ENCODE measurements around the gene CYYR1.

The CYYR1 gene

DNA sequence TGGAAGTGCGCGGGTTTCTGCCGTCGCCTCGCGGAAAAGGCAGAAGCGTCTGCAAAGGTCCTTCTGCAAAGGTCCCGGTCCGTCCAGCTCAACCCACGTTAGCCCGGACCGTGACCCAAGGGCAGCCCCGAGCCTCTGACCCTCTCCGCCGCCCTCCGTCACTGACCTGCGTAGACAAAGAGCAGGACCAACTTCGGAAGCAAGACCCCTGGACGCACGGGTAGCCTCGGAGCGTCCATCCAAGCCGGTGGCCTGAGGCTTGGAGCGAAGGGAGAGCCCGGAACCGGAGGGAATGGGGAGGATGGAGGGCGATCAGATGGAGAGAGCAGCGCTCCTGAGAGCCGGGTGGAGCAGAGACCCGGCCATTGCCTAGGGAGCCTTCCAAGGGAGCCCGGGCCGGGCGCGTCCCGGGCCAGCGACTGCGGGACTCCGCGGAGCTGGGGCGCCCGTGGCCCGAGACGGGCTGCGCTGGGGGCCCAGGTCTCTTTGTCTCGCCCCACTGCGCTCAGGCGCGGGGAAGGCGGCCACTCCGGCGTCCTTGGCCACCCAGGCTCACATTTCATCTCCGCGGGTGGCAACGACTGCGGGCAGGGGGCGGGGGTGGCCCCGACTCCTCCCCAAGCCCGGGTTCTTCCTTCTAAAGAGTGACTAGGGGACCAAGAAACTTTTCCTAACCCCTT lies at the start of gene CYYR1:
Gene CYYR1 (minus strand): TSS at position 585 of the 680 bp plus-strand sequence. CDS start 346 bp downstream, at position 239.
- no peak for DNase-seq (ENCODE audit: low spot score)

DNA sequence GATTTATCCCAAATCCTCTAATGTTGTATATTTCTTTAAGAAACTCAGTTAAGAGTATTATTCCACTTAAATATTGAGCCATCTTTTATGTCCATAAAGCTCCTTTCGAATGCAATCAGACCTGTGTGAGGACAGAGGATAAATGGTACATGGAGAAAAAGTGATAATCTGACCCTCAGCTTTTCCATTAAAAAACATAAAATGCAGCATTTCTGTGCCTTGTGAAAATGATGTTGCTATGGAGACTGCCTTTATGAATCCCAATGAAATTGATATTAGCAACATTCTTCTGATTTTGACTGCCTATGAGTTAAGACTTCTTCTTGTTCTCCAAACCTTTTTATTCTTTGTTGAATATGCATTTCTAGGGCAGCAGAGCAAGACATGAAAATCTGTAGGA lies 44.1 kb upstream of the CYYR1 start:
- DNase-seq (ENCODE audit: low spot score): no peak

DNA sequence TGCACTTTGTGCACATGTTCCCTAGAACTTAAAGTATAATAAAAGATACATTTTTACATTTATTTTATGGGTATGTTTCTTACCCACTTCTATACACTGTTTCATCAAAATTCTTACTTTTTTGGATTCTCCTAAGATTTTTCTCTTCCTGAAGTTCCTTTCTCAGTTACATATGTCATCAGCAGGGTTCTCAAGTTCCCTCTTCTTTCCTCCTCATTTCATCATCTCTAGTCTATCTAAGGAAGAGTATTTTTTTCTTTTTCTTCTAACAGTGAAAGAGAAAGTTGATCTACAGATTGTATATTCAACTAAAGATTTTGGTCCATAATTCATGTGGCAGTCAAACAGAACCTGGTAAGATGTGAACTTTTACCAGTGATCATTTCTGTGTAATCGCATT lies 41.2 kb upstream of the CYYR1 start:
- no peak for DNase-seq (ENCODE audit: low spot score)

DNA sequence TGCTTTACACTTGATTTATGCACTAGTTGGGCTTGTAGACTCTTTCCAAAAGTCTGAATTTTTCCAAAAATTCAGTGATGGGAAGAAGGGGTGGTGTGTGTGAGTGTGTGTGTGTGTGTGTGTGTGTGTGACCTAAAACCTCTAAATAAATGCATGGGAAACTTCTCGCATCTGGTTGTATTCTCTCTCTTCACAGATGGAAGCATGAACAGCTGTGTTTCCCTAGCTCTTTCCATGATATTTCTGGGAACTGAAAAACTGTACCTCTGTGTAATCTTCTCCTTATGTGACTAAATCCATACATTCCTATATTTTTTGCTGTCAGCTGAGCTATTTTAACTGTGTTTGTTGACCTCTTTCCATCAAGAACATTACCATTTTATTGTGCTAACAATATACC lies 26.2 kb upstream of the CYYR1 start:
- DNase-seq (ENCODE audit: low spot score): no peak

DNA sequence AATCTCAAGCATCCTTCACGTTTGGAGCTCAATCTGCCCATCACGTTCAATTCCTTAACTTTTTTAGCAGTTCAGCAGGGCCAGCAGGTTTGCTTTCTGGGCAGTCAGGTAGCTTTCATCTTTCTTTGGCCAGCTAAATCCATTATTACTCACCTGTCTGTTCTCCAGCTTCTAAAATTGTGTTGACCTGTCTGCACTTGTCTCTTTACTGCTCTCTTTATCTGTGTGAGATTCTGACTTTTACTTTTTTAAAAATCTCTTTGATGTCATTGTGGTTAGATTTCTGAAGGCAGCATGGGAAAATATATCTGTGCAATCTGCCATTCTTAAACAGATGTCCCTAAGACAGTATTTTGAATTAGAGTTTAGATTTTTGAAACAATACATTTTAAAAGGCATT lies 24.9 kb upstream of the CYYR1 start:
- no peak for DNase-seq (ENCODE audit: low spot score)

DNA sequence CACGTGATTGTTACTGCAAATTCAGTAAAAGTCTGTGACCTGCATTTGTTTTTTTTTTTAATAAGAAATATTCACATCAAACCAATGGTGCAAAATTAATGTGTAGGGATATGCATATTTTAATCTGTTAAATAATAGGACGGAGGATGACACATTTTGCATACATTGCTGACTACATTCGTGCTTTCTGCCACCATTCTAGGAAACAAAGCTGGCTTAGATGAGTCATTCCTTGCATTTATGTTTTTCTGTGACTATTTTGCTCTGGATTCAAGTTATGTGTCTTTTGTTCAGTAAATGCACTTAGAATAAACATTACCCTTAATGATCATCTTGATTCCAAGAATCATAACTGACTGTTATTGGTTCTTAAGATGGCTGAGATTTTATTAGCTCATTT lies 23.9 kb upstream of the CYYR1 start:
- DNase-seq (ENCODE audit: low spot score): no peak

DNA sequence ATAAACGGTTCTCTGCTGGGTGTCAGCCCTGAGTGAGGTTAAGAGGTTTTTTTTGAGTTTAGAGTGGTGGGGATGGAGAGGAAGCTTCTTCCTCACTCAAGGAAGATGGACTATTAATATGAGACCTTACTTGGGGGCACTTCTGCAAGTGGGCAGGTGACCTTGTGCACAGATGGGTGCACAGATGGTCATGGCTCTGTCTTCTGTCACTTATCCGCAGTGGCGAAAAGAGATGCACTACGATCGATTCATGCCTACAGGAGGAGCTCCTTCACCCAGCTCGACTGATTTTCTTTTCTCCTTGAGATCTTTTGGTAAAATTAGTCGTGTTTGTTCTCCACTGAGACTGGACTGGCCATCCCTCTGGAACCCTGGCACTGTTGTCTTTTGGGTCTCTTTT lies 22.9 kb upstream of the CYYR1 start:
- DNase-seq (ENCODE audit: low spot score): no peak

DNA sequence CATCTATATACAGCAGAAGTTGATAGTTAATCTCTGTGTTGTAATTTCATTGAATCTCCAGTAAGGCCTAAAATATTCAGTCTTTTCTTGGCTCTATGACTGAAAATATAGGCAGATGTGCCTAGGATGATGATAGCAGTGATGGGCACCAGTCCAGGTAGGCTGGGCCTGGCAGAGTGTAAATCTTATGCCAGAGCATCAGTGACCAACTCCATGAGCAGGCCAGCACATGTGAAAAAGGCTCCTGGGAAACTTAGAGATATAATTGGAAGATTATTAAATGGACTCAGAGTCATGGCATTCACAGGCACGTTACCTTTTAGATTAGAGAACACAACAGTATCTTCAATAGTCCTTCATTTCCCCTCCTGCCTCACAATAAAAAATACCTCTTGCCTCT lies 20.7 kb upstream of the CYYR1 start:
- DNase-seq (ENCODE audit: low spot score): no peak

DNA sequence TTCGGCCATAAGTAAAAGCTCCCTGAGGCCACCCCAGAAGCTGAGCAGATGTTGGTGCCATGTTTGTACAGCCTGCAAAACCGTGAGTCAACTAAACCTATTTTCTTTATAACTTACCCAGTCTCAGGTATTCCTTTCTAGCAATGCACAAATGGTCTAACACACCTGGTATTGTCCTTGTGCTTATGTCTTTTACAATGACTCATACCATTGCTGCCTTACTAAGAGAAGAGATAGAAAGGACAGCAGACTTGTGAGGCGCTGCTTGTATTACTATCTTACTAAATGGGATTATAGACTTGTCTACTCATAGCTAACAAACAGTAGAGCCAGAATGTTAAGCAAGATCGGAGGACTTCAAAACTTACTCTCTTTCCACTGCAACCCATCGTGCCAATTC lies 18.5 kb upstream of the CYYR1 start:
- no peak for DNase-seq (ENCODE audit: low spot score)

DNA sequence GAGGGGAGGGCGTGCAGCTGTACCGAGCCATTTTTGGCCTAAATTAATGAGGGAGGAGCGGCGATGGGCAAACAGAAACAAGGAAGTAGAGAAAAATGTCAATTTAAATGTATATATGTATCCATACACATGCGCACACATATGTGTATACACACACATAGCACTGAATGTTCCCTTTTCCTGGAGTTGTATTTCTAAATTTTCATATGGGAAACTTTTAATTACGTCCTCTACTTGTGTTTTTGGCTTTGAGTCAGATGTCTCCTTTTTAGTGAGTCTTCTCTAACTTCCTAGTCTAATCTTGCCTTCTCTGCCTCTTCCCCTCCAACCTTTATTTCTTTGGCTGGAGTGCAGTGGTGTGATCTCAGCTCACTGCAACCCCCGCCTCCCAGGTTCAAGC lies 15.4 kb upstream of the CYYR1 start:
- no peak for DNase-seq (ENCODE audit: low spot score)

DNA sequence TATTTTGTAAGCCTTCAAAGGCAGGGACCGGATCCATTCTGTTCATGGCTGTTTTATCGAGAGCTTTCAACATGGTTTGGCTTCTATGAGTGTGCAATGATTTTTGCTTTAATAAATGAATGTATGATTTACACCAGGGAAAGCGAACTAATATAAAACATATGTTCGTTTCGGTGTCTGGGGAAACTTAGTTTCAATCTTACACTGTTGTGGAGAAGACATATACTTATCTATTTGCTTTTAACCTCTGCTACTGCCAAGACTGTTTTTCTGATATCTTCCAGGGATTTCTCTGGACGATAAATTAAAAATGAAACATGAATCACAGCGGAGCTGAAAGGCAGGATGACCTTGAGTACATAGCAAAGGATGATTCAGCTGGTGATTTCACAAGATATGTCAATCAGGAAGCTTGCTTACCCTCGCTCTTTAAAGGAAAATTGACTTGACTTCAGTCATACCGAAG lies 14.7 kb upstream of the CYYR1 start:
- no peak for DNase-seq (ENCODE audit: low spot score)

DNA sequence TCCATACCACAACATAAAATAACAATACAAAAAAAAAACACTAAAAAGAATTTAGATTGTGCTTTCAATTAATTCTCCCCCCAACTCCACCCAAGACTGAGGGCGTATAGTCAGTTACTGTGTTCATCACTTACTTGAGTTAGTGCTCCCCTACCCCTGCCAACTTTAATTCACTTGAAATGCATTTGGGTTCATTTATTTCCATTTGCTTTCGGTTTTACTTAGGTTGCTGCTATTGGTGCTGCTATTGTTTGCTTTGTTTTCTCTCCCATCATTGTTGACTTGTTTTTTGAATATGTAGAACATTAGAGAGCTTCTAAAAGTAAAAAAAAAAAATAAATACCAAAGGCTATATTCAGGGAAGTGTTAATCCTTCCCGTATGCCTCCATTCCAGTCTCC lies 10.7 kb upstream of the CYYR1 start:
- DNase-seq (ENCODE audit: low spot score): no peak

DNA sequence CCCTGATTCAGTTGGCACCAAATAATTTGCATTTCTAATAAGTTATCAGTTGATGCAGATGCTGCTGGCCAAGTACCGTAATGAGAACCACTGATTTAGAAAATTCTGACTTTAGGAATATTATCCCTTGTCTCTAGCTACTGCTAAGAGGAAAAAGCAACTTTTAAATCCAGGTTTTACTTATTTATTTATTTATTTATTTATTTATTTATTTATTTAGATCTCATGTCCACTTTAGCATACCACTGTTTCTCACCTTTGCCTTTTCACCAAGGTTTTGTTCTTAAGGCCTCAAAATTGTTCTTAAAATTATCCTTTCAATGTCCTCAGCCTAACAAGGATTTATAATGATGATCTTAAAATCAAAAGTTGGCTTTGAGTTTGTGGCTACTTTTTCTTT lies 8.7 kb upstream of the CYYR1 start:
- no peak for DNase-seq (ENCODE audit: low spot score)

DNA sequence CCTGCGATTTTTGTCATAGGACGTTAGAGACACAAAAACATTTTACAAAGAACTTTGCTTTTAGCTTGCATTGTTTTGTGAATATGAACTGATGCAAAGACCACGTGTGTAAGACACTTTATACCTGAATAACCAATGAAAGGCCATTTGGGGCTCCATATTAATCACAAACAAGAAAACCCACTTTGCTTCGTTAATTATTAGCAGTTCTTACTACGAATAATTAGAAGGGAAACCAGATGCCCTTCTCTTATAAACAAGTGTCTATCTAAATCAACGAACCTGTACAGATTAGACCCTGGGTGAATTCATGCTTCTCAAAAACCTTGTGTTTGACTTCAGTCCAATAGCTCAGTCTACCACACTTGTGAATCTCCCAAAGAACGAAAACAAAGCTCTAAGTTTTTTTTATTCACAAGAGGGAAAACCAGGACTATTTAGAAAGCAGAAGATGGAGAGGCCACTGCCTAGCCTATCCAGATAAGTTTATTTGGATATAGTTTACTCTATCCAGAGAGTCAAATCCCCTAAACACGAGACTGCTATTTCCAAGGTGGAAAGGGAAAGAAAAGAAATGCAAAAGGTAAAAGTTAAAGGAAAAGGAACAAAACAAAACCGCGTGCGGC lies 897 bp downstream of the CYYR1 start:
- DNase-seq (ENCODE audit: low spot score): no peak

DNA sequence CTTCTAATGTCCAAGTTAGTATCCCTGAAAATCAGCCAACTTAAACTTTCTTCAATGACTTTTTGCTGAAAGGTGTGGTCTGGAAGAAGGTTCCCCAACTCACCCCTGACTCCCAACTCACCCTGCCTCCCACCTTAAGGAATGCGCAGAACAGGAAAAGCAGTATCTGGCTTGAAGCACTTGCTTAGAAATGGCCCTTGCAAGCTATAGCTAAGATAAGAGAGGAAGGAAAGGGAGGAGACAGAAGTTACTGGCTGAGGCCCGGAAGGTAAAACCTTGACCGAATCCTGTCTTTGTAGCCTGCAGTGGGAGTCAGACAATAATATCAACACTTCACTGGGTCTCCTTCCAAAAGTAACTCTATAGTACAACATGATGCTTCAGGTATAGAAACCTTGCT lies 2.9 kb downstream of the CYYR1 start:
- no peak for DNase-seq (ENCODE audit: low spot score)

DNA sequence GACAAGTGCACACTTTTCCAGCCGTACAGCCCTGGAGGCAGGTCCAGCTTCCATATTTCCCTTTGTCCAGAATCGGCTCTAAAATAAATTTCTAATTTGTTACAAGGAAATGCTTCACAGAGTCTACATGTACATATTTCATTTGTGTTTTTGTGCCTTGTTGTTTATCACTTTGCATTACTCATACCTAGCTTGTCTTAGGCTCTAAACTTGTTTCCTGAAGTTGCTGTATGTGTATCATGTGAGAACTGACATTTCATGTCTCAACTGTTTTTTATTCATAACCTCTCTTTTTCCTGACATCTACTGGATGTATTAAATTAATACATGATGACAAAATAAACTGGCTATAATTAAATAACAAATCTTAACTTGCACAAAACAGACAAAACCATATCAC lies 7.5 kb downstream of the CYYR1 start:
- no peak for DNase-seq (ENCODE audit: low spot score)

DNA sequence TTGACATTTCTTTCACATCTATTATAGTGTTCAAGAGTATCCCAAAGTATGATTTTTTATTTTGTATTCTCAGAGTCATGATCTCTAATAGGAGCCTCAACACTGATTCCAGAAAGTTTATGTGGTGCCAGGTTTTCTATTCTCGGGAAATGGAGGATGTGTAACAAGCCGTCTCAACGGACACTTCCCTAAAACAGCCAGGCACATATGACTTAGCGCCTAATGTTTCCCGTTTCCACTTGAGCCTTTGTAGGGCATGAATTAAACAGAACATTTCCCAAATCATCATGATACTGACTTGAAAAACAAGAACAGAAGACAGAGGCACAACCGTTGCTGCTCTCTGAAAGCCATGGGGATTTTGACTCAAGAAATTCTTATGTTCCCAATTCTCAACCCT lies 8.0 kb downstream of the CYYR1 start:
- DNase-seq (ENCODE audit: low spot score): no peak

DNA sequence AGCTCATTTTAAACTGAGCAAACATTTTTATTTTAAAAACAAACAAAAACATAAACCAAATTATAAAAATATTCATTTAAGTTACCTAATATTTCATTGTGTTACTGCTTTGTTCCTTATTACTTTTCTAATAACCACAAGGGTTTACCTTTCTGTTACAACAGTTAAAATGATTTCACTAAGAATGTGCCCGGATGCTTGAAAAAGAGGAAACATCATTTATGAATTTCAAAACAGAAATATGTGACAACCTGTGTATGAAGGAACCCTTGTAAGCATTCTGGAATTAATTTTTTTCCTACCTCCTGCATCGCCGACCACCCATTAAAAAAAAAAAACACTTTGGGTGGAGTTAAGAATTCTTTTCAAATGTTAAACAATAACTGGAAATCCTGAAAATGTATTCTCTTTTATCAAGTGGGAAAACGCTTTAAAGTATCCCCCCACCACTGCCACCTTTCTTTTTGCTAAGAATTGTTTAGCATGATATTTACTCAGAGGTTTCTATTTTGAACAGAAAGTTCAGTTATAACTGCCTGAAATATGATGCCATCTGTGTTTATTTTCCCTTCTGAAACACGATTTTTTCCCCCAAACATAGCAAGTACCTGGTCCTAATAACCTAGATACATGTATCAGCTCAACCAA lies 9.1 kb downstream of the CYYR1 start:
- DNase-seq (ENCODE audit: low spot score): no peak

DNA sequence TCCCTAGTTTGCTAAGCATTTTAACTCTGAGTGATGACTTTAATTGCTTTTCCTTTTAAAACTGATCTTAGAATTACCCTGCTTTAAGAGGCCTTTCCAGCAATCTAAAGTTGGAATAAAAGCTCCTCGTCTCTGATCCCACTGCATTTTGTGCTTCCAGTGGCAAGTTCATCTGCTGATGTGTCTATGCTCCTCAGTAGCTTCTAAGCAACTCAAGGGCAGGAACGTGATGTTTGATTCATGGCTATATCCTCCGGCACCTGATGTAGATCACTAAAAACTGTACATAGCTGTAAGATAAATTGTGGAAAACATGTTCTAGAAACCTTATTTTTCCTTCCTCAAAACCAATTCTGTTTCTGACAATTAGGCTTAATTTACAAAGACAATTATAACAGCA lies 12.5 kb downstream of the CYYR1 start:
- no peak for DNase-seq (ENCODE audit: low spot score)

DNA sequence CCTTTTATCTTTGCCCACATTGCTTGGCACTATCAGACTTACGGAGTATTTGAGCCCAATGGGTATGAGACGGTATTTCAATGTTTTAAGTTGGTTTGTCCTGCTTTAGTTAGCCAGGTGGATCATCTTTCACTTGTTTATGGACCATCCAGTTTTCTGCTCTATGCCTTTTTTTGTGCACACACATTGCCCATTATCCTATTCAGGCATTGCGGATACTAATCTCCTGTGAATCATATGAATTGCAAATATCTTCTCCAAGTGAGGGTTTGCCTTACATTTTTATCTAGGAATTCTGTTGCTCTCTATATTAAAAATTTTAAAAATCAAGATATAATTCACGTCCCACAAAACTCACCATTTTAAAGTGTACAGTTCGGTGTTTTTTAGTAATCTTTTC lies 14.0 kb downstream of the CYYR1 start:
- DNase-seq (ENCODE audit: low spot score): no peak

DNA sequence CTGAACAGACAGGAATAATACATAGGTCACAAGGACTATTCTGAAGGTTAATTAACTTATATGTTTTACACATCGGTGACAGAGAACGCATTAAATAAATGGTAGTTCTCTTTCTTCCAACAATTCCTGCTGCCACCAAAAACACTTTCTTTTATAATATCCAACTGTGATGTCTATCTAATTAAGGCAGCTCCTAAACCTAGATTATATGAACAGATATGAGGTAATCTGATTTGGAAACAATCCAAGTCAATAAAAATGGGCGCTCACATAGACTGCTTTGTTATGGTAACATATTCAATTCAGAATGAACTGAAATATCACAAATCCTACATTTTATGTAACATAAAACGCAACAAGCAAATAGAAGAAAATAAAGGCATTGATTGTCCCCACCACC lies 16.0 kb downstream of the CYYR1 start:
- DNase-seq (ENCODE audit: low spot score): no peak

DNA sequence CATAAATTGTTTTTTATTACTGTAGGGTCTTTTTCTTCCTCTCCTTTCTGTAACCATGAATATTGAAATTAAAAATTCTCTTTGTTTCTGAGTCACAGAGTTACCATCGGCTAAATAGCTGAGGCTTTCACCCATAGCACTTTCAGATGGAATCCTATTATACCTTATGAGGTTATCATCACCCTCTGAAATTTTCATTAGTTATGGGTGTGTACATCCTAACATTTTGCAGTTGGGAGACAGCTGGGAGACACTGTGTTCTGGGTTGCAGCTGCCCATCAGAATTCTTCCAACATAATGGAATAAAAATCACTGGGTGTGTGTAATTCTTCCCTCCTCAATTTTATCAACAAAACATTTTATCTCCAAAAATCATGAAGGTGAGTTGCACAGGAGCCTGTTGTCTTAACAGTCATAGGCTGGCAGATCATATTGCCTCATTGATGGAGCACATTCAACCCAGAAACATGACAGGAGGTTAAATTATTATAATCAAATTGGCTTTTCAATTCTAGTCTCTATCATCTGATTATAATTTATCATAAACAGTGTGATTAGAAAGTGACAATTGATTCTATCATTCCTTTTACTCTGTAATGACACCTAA lies 17.4 kb downstream of the CYYR1 start:
- DNase-seq (ENCODE audit: low spot score): no peak

DNA sequence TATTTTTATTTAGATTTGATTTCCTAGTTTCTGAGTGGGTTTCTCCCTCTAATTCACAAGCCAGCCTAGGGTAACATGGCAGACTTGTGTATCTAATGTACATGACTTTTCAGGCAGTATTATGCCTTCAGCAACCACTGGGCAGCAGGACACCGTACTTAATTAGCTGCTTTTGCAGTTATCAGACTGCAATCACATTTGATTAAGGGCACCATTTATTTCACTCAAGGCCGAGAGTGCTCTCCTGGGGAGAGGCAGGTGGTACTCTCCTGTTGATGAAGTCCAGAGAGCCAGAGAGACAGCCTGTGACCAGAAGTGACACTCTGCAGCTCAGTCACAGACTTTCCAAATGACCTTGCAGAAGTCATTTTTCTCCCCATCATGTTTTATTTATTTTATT lies 18.7 kb downstream of the CYYR1 start:
- DNase-seq (ENCODE audit: low spot score): no peak

Data from CD4-positive, alpha-beta T cell treated with Interleukin-6 at 100 ng/mL for 8 hours (primary cell).